Measurements from ENCODE around the gene RAPSN.

RAPSN gene

GRCh38 chr11:47387944-47388696, 60.8 kb downstream of the RAPSN start:
- no peak for DNase-seq
